PC-9 (cell line): ENCODE data around the gene SDK1. TPM values are rescaled to one million over a fixed set of nuclear protein-coding genes. Genes with fewer than 3 reads are reported as not detected.

Experiments
- BruUV-seq: library from RNA; stranded (reverse); fragments of 400-500 nt; replicated peaks from 2 replicates; lab custom pipeline; 2021; lab: Mats Ljungman, UMichigan
- CTCF ChIA-PET: fragments of 300-600 bp; sonication (Branson Sonifier 250); formaldehyde crosslinking; loops from one replicate; lab custom pipeline; 2022; ENCODE audit warnings: antibody characterized with exemption; lab: Charles Lee
- POLR2A ChIA-PET: fragments of 300-600 bp; sonication (Branson Sonifier 250); formaldehyde crosslinking; loops from one replicate; lab custom pipeline; 2022; ENCODE audit warnings: antibody characterized with exemption; ENCODE audit not compliant: unreplicated experiment; lab: Charles Lee
- DNase-seq, 2 experiments: peaks; one replicate each; pipeline versions ENCODE4 v3.0.0 to v3.0.0-alpha.2; 2015 to 2022; ENCODE audit warnings: mixed read lengths in 1 of 2
- H2AFZ ChIP-seq: fragments of 200-600 bp; sonication (generic); 2 replicates; pipeline ENCODE4 v1.8.1; 2017; ENCODE audit warnings: antibody characterized with exemption
- H3F3A ChIP-seq: fragments of 200-600 bp; sonication (generic); 2 replicates; pipeline ENCODE4 v1.8.1; 2017; ENCODE audit warnings: antibody characterized with exemption, mild to moderate bottlenecking, low read depth; ENCODE audit not compliant: insufficient read depth
- H3K27ac ChIP-seq: fragments of 200-600 bp; sonication (generic); 2 replicates; pipeline ENCODE4 v1.6.1; 2016; ENCODE audit warnings: mixed run types
- H3K27me3 ChIP-seq: fragments of 200-600 bp; sonication (generic); 2 replicates; pipeline ENCODE4 v1.6.1; 2016; ENCODE audit warnings: low read depth, mixed run types; ENCODE audit not compliant: insufficient read depth
- H3K36me3 ChIP-seq: fragments of 200-600 bp; sonication (generic); 2 replicates; pipeline ENCODE4 v1.6.1; 2016; ENCODE audit warnings: low read depth, mixed run types
- H3K4me1 ChIP-seq: fragments of 200-600 bp; sonication (generic); replicated peaks from 2 replicates; pipeline ENCODE4 v1.6.1; 2016; ENCODE audit warnings: mixed run types; ENCODE audit not compliant: insufficient read depth
- H3K4me2 ChIP-seq: fragments of 200-600 bp; sonication (generic); 2 replicates; pipeline ENCODE4 v1.6.1; 2017; ENCODE audit warnings: mixed run types
- H3K4me3 ChIP-seq: fragments of 200-600 bp; sonication (generic); 2 replicates; pipeline ENCODE4 v1.6.1; 2016; ENCODE audit warnings: mixed run types
- H3K79me2 ChIP-seq: fragments of 200-600 bp; sonication (generic); 2 replicates; pipeline ENCODE4 v1.6.1; 2017; ENCODE audit warnings: low read depth, mixed run types
- H3K9me2 ChIP-seq: fragments of 200-600 bp; sonication (generic); 2 replicates; pipeline ENCODE4 v1.8.1; 2017; ENCODE audit warnings: mild to moderate bottlenecking; ENCODE audit not compliant: insufficient read depth
- H3K9me3 ChIP-seq: fragments of 200-600 bp; sonication (generic); 2 replicates; pipeline ENCODE4 v1.8.1; 2016; ENCODE audit warnings: low read depth; ENCODE audit not compliant: insufficient read depth
- H4K20me1 ChIP-seq: fragments of 200-600 bp; sonication (generic); 2 replicates; pipeline ENCODE4 v1.8.1; 2017; ENCODE audit not compliant: insufficient read depth
- EZH2 ChIP-seq: fragments of 200-600 bp; sonication (generic); IDR thresholded peaks from 2 replicates; pipeline ENCODE4 v1.8.0; 2017; ENCODE audit warnings: antibody characterized with exemption, low read depth
- intact Hi-C: fragments of 100-400 bp; cut with micrococcal nuclease; formaldehyde crosslinking; loops from one replicate; pipeline ENCODE4 v1.10.0; 2022; ENCODE audit not compliant: unreplicated experiment
- total RNA-seq: library from RNA; stranded (reverse); gene quantifications from 2 replicates; pipeline ENCODE4 v1.2.3, GENCODE V29; 2021
- TF ChIP-seq, protein P1 (sequence below): fragments of 200-600 bp; sonication (generic); conservative IDR thresholded peaks from 2 replicates; pipeline ENCODE4 v1.6.1; 2017; ENCODE audit warnings: mixed run types, antibody characterized with exemption, mild to moderate bottlenecking, moderate library complexity

The SDK1 gene
- total RNA-seq, 1 experiment from 2014 or later, result not detected

DNA sequence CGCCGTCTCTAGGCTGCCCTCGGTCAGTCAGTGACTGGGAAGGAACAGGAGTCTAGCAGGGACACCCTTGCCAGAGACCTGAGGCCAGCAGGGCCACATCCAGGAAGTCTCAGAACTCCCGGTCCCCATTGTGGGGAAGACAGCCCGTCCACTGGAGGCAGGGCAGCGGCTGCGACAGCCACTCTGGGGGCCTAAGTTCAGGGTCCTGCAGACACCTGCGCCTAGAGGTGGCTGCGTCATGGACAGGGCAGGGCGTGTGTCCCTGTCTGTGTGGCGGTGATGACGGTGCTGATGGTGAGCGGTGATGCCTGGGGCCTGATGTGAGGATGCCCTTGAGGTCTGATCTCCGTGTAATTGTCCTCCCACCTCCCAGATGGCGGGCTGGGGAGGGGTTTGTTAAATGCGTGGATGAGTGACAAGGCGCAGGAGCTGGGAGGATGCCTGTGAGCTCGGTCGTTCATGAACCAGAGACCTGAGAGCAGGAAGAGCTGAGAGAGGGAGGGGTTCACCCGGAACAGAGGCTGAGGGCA, 843.2 kb downstream of the SDK1 start:
- TF ChIP-seq, protein P1, sequence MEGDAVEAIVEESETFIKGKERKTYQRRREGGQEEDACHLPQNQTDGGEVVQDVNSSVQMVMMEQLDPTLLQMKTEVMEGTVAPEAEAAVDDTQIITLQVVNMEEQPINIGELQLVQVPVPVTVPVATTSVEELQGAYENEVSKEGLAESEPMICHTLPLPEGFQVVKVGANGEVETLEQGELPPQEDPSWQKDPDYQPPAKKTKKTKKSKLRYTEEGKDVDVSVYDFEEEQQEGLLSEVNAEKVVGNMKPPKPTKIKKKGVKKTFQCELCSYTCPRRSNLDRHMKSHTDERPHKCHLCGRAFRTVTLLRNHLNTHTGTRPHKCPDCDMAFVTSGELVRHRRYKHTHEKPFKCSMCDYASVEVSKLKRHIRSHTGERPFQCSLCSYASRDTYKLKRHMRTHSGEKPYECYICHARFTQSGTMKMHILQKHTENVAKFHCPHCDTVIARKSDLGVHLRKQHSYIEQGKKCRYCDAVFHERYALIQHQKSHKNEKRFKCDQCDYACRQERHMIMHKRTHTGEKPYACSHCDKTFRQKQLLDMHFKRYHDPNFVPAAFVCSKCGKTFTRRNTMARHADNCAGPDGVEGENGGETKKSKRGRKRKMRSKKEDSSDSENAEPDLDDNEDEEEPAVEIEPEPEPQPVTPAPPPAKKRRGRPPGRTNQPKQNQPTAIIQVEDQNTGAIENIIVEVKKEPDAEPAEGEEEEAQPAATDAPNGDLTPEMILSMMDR, result no peak
- no peak for TF ChIP-seq EZH2
- H3F3A ChIP-seq, result no peaks in the 10 kb centered on the region
- intact Hi-C loops, result no loop called here
- H3K9me3 ChIP-seq, result no peaks in the 10 kb centered on the region
- ChIA-PET POLR2A (no interaction called here), CTCF (no interaction called here)
- H3K4me2 ChIP-seq, result no peak overlapping the region
- H3K27me3 ChIP-seq, result peaks cover 97% of the 10 kb centered on the region
- no peaks in the 10 kb centered on the region for H4K20me1 ChIP-seq
- BruUV-seq, result no TSS peak
- H3K4me3 ChIP-seq, result no peak overlapping the region
- DNase-seq, result no peak
- no peak overlapping the region for H2AFZ ChIP-seq
- no peaks in the 10 kb centered on the region for H3K4me1 ChIP-seq
- no peak overlapping the region for H3K27ac ChIP-seq
- H3K36me3 ChIP-seq, result no peaks in the 10 kb centered on the region
- H3K79me2 ChIP-seq, result no peaks in the 10 kb centered on the region
- H3K9me2 ChIP-seq, result no peaks in the 10 kb centered on the region

DNA sequence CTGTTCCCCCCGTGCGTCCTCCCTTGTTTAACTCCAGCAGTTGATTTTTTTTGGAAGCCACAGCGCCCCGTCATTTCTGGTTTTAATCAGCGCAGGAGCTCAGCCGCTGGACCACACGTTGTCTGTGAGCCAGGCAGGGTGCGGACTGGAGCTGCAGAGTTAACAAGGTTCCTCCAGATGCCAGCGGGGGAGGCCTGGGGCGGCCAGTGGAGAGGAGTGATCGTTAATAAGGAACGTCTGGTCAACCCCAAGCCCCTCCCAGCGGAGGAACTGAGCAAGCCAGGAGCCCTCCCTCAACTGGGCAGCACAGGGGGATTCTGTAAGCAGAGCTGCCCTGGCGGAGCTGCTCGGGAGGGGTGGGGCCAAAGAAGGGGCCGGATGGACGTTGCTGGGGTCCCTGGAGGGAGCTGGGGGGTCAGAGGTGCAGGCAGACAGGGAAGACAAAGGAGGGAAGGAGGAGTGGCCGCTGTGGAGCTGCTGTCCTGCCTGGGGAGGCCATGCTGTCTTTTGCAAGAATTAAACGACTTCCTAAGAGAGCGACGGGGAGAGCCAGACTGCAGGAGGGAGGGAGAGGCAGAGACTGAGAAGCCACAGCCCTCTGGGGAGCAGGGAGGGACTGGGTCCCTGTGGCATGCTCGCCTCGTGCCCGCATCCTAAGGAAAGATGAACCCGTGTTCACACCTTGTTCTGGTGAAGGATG, 843.9 kb downstream of the SDK1 start:
- TF ChIP-seq, protein P1, result no peak
- TF ChIP-seq EZH2, result no peak
- no peak for DNase-seq
- ChIA-PET POLR2A (no interaction called here), CTCF (no interaction called here)
- no TSS peak for BruUV-seq
- Histone ChIP-seq H3F3A (no peaks in the 10 kb centered on the region), H3K27ac (no peak overlapping the region), H3K79me2 (no peaks in the 10 kb centered on the region), H4K20me1 (no peaks in the 10 kb centered on the region), H3K36me3 (no peaks in the 10 kb centered on the region), H3K4me2 (no peak overlapping the region), H3K9me3 (no peaks in the 10 kb centered on the region), H3K9me2 (no peaks in the 10 kb centered on the region), H2AFZ (no peak overlapping the region), H3K27me3 (peaks cover 100% of the 10 kb centered on the region), H3K4me3 (no peak overlapping the region), H3K4me1 (no peaks in the 10 kb centered on the region)
- intact Hi-C loops, result no loop called here

DNA sequence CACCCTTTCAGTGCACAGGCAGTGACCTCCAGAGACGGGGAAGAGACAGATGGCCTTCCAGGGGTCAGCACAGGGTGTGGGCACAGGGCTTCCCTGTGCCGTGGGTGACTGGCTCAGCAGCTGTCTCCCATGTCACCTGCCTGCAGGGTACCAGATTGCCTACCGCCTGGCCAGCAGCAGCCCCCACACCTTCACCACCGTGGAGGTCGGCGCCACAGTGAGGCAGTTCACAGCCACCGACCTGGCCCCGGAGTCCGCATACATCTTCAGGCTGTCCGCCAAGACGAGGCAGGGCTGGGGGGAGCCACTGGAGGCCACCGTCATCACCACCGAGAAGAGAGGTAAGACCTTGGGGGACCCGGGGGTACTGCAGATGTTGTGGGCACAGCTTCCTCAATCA, 844.5 kb downstream of the SDK1 start:
- ChIA-PET CTCF (no interaction called here), POLR2A (no interaction called here)
- no peak for TF ChIP-seq EZH2
- TF ChIP-seq, protein P1, result no peak
- no peaks in the 10 kb centered on the region for H4K20me1 ChIP-seq
- no peaks in the 10 kb centered on the region for H3F3A ChIP-seq
- no peaks in the 10 kb centered on the region for H3K79me2 ChIP-seq
- H3K36me3 ChIP-seq, result no peaks in the 10 kb centered on the region
- H3K4me2 ChIP-seq, result no peak overlapping the region
- H2AFZ ChIP-seq, result no peak overlapping the region
- no TSS peak for BruUV-seq
- no peaks in the 10 kb centered on the region for H3K9me3 ChIP-seq
- no peaks in the 10 kb centered on the region for H3K4me1 ChIP-seq
- intact Hi-C loops, result no loop called here
- H3K27ac ChIP-seq, result no peak overlapping the region
- peaks cover 100% of the 10 kb centered on the region for H3K27me3 ChIP-seq
- DNase-seq, result no peak
- H3K9me2 ChIP-seq, result no peaks in the 10 kb centered on the region
- H3K4me3 ChIP-seq, result no peak overlapping the region
